Loucy (cell line): ENCODE measurements around the gene CACNA1B.

Experiments used
- H2AFZ ChIP-seq: fragments of 200-600 bp; sonication (generic); 2 replicates; pipeline ENCODE4 v1.6.0; 2016; ENCODE audit warnings: antibody characterized with exemption, mild to moderate bottlenecking, low read length, moderate library complexity
- H3F3A ChIP-seq: fragments of 200-600 bp; 2 replicates; pipeline ENCODE4 v1.6.0; 2016; ENCODE audit warnings: antibody characterized with exemption, low read depth, mild to moderate bottlenecking
- H3K27me3 ChIP-seq: fragments of 200-600 bp; sonication (generic); 2 replicates; pipeline ENCODE4 v1.6.1; 2014; ENCODE audit warnings: low read length, mild to moderate bottlenecking; ENCODE audit not compliant: insufficient read depth, poor library complexity, severe bottlenecking
- H3K36me3 ChIP-seq: fragments of 200-600 bp; sonication (generic); 2 replicates; pipeline ENCODE4 v1.6.1; 2016; ENCODE audit warnings: low read length; ENCODE audit not compliant: insufficient read depth
- H3K4me1 ChIP-seq: fragments of 200-600 bp; sonication (generic); 2 replicates; pipeline ENCODE4 v1.5.1; 2014; ENCODE audit warnings: low read length, mild to moderate bottlenecking; ENCODE audit not compliant: insufficient read depth, poor library complexity, severe bottlenecking
- H3K4me2 ChIP-seq: fragments of 200-600 bp; sonication (generic); 2 replicates; pipeline ENCODE4 v1.6.0; 2014; ENCODE audit warnings: antibody characterized with exemption, low read length, low read depth, mild to moderate bottlenecking; ENCODE audit not compliant: poor library complexity, severe bottlenecking
- H3K4me3 ChIP-seq: fragments of 200-600 bp; sonication (generic); 2 replicates; pipeline ENCODE4 v1.5.1; 2014; ENCODE audit warnings: low read length, mild to moderate bottlenecking, mixed read lengths; ENCODE audit not compliant: poor library complexity, severe bottlenecking
- H3K79me2 ChIP-seq: fragments of 200-600 bp; sonication (generic); 2 replicates; pipeline ENCODE4 v1.6.1; 2014; ENCODE audit warnings: low read length; ENCODE audit not compliant: insufficient read depth
- H3K9ac ChIP-seq: fragments of 200-600 bp; sonication (generic); 2 replicates; pipeline ENCODE4 v1.6.0; 2014; ENCODE audit warnings: mild to moderate bottlenecking, low read depth, low read length, moderate library complexity; ENCODE audit not compliant: poor library complexity, severe bottlenecking
- H3K9me2 ChIP-seq: fragments of 200-600 bp; sonication (generic); replicated peaks from 2 replicates; pipeline ENCODE4 v1.6.1; 2016; ENCODE audit warnings: low read depth, low read length, mixed read lengths
- H3K9me3 ChIP-seq: fragments of 200-600 bp; sonication (generic); 2 replicates; pipeline ENCODE4 v1.6.1; 2014; ENCODE audit warnings: mild to moderate bottlenecking, antibody characterized with exemption, low read length, low read depth; ENCODE audit not compliant: insufficient read depth
- H4K20me1 ChIP-seq: fragments of 200-600 bp; sonication (generic); 2 replicates; pipeline ENCODE4 v1.6.0; 2014; ENCODE audit warnings: antibody characterized with exemption, low read length, mild to moderate bottlenecking; ENCODE audit not compliant: insufficient read depth, poor library complexity, severe bottlenecking
- EZH2phosphoT487 ChIP-seq: fragments of 200-600 bp; IDR thresholded peaks from 2 replicates; pipeline ENCODE4 v1.6.1; 2018; ENCODE audit warnings: antibody characterized with exemption, mild to moderate bottlenecking, moderate library complexity, borderline replicate concordance
- TF ChIP-seq, protein P1 (sequence below): fragments of 200-600 bp; sonication (generic); conservative IDR thresholded peaks from 2 replicates; pipeline ENCODE4 v1.5.1; 2014; ENCODE audit warnings: mild to moderate bottlenecking, antibody characterized with exemption, low read length

CACNA1B gene

DNA sequence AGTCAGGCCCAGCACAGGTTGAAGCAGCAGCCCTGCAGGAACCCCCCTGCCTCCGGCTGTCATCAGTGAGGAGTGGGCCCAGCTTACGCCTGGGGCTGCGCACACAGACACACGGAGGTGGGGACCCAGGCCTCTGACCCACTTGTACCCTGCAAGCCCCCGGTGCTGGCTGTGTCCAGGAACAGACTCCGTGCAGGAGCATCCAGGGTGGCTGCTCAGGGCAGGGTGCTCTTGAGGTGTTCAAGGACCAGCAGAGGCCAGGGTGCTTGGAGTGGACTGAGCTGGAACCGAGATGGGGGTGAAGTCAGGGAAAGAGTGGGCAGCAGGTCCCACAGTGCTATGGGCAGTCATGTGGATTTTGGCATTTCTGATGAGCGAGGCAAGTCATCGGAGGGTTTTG, 199.5 kb downstream of the CACNA1B start:
- Histone ChIP-seq H3K9me3 (peaks cover 61% of the 10 kb centered on the region), H3K4me3 (no peak overlapping the region), H3K9me2 (no peaks in the 10 kb centered on the region), H4K20me1 (no peaks in the 10 kb centered on the region), H3K4me2 (no peak overlapping the region), H3K9ac (no peak overlapping the region), H3K27me3 (no peaks in the 10 kb centered on the region), H3K4me1 (no peaks in the 10 kb centered on the region), H2AFZ (no peak overlapping the region), H3K79me2 (no peaks in the 10 kb centered on the region), H3K36me3 (no peaks in the 10 kb centered on the region), H3F3A (no peaks in the 10 kb centered on the region)
- TF ChIP-seq, protein P1, sequence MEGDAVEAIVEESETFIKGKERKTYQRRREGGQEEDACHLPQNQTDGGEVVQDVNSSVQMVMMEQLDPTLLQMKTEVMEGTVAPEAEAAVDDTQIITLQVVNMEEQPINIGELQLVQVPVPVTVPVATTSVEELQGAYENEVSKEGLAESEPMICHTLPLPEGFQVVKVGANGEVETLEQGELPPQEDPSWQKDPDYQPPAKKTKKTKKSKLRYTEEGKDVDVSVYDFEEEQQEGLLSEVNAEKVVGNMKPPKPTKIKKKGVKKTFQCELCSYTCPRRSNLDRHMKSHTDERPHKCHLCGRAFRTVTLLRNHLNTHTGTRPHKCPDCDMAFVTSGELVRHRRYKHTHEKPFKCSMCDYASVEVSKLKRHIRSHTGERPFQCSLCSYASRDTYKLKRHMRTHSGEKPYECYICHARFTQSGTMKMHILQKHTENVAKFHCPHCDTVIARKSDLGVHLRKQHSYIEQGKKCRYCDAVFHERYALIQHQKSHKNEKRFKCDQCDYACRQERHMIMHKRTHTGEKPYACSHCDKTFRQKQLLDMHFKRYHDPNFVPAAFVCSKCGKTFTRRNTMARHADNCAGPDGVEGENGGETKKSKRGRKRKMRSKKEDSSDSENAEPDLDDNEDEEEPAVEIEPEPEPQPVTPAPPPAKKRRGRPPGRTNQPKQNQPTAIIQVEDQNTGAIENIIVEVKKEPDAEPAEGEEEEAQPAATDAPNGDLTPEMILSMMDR: no peak

DNA sequence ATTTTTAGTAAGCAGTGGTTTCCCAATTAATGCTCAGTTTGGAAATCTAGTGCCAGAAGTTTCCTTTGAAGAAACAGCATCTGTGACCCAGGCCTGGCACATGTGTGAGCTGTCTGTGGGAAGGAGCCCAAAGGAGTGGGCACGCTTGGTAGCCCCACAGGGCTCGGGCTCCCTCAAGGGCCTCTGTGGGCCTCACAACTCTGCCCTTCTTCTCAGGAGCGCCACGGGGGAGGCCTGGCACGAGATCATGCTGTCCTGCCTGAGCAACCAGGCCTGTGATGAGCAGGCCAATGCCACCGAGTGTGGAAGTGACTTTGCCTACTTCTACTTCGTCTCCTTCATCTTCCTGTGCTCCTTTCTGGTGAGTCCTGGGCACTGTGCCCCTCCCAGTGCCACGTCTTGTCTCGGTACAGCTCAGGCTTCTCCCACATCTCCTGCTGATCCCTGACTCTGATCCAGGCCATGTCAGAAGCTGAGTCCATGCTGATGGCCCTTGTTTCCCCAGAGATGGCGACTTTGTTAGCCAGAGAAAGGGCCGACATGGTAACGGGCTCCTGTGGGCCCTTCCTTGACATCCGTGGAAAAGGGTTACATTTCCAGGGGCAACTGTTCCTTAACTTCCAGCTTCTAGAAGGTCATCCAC, 200.4 kb downstream of the CACNA1B start:
- H3K36me3 ChIP-seq: no peaks in the 10 kb centered on the region
- H3K9me3 ChIP-seq: peaks cover 56% of the 10 kb centered on the region
- no peak overlapping the region for H3K9ac ChIP-seq
- no peaks in the 10 kb centered on the region for H3K4me1 ChIP-seq
- H3F3A ChIP-seq: no peaks in the 10 kb centered on the region
- H3K4me2 ChIP-seq: no peak overlapping the region
- TF ChIP-seq, protein P1: no peak
- no peak for TF ChIP-seq EZH2phosphoT487
- no peak overlapping the region for H2AFZ ChIP-seq
- H3K27me3 ChIP-seq: no peaks in the 10 kb centered on the region
- H4K20me1 ChIP-seq: no peaks in the 10 kb centered on the region
- H3K4me3 ChIP-seq: no peak overlapping the region
- no peaks in the 10 kb centered on the region for H3K9me2 ChIP-seq
- no peaks in the 10 kb centered on the region for H3K79me2 ChIP-seq

DNA sequence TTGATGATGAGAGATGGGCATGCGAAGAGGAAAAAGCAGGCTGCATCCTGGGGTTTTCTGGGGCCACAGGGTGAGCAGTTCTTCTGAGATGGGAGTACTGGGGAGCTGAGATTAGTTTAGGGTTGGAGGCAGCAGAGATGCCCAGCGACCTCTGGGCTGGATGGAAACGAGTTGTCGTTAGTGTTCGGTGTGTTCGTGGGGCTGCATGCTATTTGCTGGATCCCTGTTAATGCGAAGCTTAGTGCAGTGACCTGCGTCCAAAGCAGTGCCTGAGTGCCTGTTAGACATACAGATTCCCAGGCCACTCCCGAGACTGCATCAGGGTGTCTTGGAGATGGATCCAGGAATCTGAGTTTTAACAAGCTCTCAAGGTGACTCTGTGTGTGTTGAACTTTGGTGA, 201.3 kb downstream of the CACNA1B start:
- no peaks in the 10 kb centered on the region for H3K36me3 ChIP-seq
- H3K4me3 ChIP-seq: no peak overlapping the region
- H3F3A ChIP-seq: no peaks in the 10 kb centered on the region
- no peaks in the 10 kb centered on the region for H3K9me2 ChIP-seq
- no peak overlapping the region for H2AFZ ChIP-seq
- H3K4me2 ChIP-seq: no peak overlapping the region
- H3K9me3 ChIP-seq: peaks cover 63% of the 10 kb centered on the region
- TF ChIP-seq EZH2phosphoT487: no peak
- no peak overlapping the region for H3K9ac ChIP-seq
- H3K27me3 ChIP-seq: no peaks in the 10 kb centered on the region
- H3K4me1 ChIP-seq: no peaks in the 10 kb centered on the region
- no peaks in the 10 kb centered on the region for H3K79me2 ChIP-seq
- no peaks in the 10 kb centered on the region for H4K20me1 ChIP-seq

GRCh38 chr9:138080979-138081378, 203.4 kb downstream of the CACNA1B start:
- no peaks in the 10 kb centered on the region for H3K27me3 ChIP-seq
- H3K79me2 ChIP-seq: no peaks in the 10 kb centered on the region
- H3K36me3 ChIP-seq: no peaks in the 10 kb centered on the region
- no peak overlapping the region for H3K4me3 ChIP-seq
- no peaks in the 10 kb centered on the region for H3K4me1 ChIP-seq
- H4K20me1 ChIP-seq: no peaks in the 10 kb centered on the region
- no peaks in the 10 kb centered on the region for H3F3A ChIP-seq
- no peak overlapping the region for H3K9ac ChIP-seq
- no peak overlapping the region for H2AFZ ChIP-seq
- H3K4me2 ChIP-seq: no peak overlapping the region
- TF ChIP-seq EZH2phosphoT487: no peak
- TF ChIP-seq, protein P1: no peak
- no peaks in the 10 kb centered on the region for H3K9me2 ChIP-seq
- H3K9me3 ChIP-seq: peaks cover 71% of the 10 kb centered on the region; the same call in 1 of the 2 replicates
